Vagina (tissue), 2 donors: ENCODE results near the gene HSPB1. TPM values are rescaled to one million over a fixed set of nuclear protein-coding genes. Genes with fewer than 3 reads are reported as not detected.
A peak's percentile ranks its signal among the peaks of the same experiment; 100 is the strongest.

ENCODE experiments used
- DNase-seq, 2 donors: peaks; one replicate each; pipeline ENCODE4 v3.0.0-alpha.2; 2017; ENCODE audit errors: extremely low spot score in 2 of 2
- H3K27ac ChIP-seq: fragments of 200-600 bp; sonication (generic); one replicate; pipeline ENCODE4 v1.5.1; 2019
- H3K27me3 ChIP-seq: fragments of 200-600 bp; sonication (generic); one replicate; pipeline ENCODE4 v1.5.1; 2019
- H3K36me3 ChIP-seq, 2 donors: fragments of 200-600 bp; sonication (generic); one replicate each; pipeline ENCODE4 v1.5.1; 2017 to 2019
- H3K4me1 ChIP-seq: fragments of 200-600 bp; sonication (generic); one replicate; pipeline ENCODE4 v1.5.1; 2019
- H3K4me3 ChIP-seq, 2 donors: fragments of 200-600 bp; sonication (generic); 1 replicate in 1 of 2; 2 replicates in 1 of 2; pipeline ENCODE4 v1.5.1; 2016 to 2019
- H3K9me3 ChIP-seq: fragments of 200-600 bp; sonication (generic); one replicate; pipeline ENCODE4 v1.5.1; 2019
- CTCF ChIP-seq, 3 experiments: fragments of 450-650 bp in 2 of 3; fragments of 200-600 bp in 1 of 3; sonication (generic) in 1 of 3; IDR thresholded peaks; one replicate each; pipeline ENCODE4 v1.5.1; 2017 to 2019; ENCODE audit warnings: antibody characterized with exemption in 3 of 3, mild to moderate bottlenecking in 2 of 3, moderate library complexity in 2 of 3
- POLR2A ChIP-seq, 2 donors: fragments of 450-650 bp; IDR thresholded peaks; one replicate each; pipeline ENCODE4 v1.6.1; 2017; ENCODE audit warnings: antibody characterized with exemption in 2 of 2, mild to moderate bottlenecking in 2 of 2, moderate library complexity in 2 of 2
- POLR2AphosphoS5 ChIP-seq, 2 donors: sonication (generic); formaldehyde crosslinking; IDR thresholded peaks; one replicate each; pipeline ENCODE4 v1.9.0; 2017; ENCODE audit warnings: antibody characterized with exemption in 2 of 2, mild to moderate bottlenecking in 2 of 2, low read depth in 1 of 2; ENCODE audit not compliant: insufficient read depth in 1 of 2
- intact Hi-C: fragments of 100-400 bp; cut with DNase I; formaldehyde crosslinking; loops from one replicate; pipeline ENCODE4 v1.15.1; 2023
- total RNA-seq: library from RNA; depleted of rRNA; stranded (reverse); fragments of >200 nt; gene quantifications from one replicate; pipeline ENCODE4 v1.2.3, GENCODE V29; 2016

Gene HSPB1
- total RNA-seq, 1 donor from 2014 or later = 3,606 TPM

DNA sequence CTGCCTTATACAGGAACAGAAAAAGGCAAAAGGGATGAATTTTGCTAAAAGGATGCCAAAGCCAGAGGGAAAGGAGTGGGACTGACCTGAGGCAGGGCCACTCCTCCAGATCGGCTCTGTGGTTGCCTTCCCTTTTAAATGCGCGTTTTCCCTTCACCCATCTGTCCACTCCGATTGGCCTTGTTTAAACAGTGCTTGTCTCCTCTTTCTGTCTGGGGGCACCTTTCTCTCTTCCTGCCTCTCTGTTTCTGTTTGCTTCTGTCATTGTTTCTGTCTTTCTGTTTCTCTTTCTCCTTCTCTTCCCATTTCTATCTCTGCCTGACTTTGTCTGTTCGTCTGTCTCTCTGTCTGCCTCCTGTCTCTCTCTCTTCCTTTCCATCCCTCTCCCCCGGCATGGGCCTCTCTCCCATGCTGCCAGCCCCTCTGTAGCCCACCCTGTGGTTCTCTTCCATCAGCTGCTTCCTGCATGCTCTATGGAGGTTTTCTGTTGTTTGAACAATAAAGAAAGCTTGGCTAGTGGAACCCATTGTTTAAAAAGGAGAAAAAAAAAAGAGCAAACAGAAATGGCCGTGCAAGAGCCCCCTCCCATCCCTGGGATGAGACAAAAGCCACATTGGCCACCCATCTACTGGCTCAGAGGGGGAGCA, 29.5 kb upstream of the HSPB1 start:
- intact Hi-C loops = no loop called here
- H3K4me1 ChIP-seq = peaks cover 3% of the 10 kb centered on the region

GRCh38 chr7:76273503-76273902, 29.0 kb upstream of the HSPB1 start:
- intact Hi-C loops = no loop called here
- Histone ChIP-seq H3K27me3 (no peaks in the 10 kb centered on the region), H3K27ac (no peak overlapping the region), H3K4me1 (no peaks in the 10 kb centered on the region), H3K36me3 (no peaks in the 10 kb centered on the region), H3K4me3 (no peak overlapping the region), H3K9me3 (no peaks in the 10 kb centered on the region)
- TF ChIP-seq CTCF (IDR thresholded peaks at IDR 0.05) = no peak
- TF ChIP-seq POLR2AphosphoS5 (IDR thresholded peaks at IDR 0.05; ENCODE audit: insufficient read depth in 1 of 2, low read depth in 1 of 2) = no peak
- TF ChIP-seq POLR2A (IDR thresholded peaks at IDR 0.05) = no peak
- no peak for DNase-seq

More for the DNA sequence above, 29.5 kb upstream of the HSPB1 start:
- no peak overlapping the region for H3K4me3 ChIP-seq
- no peak for TF ChIP-seq POLR2AphosphoS5 (IDR thresholded peaks at IDR 0.05; ENCODE audit: insufficient read depth in 1 of 2, low read depth in 1 of 2)
- no peak for TF ChIP-seq POLR2A (IDR thresholded peaks at IDR 0.05)
- no peak for TF ChIP-seq CTCF (IDR thresholded peaks at IDR 0.05)
- H3K9me3 ChIP-seq = no peaks in the 10 kb centered on the region
- H3K27ac ChIP-seq = no peak overlapping the region
- DNase-seq = no peak
- no peaks in the 10 kb centered on the region for H3K36me3 ChIP-seq
- no peaks in the 10 kb centered on the region for H3K27me3 ChIP-seq

- H3K9me3 ChIP-seq = no peaks in the 10 kb centered on the region
- no peak overlapping the region for H3K27ac ChIP-seq
- H3K4me3 ChIP-seq = no peak overlapping the region
- H3K4me1 ChIP-seq = peaks cover 14% of the 10 kb centered on the region
- intact Hi-C loops = no loop called here
- H3K27me3 ChIP-seq = no peaks in the 10 kb centered on the region
- no peaks in the 10 kb centered on the region for H3K36me3 ChIP-seq
- no peak for DNase-seq
- no peak for TF ChIP-seq POLR2AphosphoS5 (IDR thresholded peaks at IDR 0.05; ENCODE audit: insufficient read depth in 1 of 2, low read depth in 1 of 2)
- TF ChIP-seq POLR2A (IDR thresholded peaks at IDR 0.05) = no peak
- no peak for TF ChIP-seq CTCF (IDR thresholded peaks at IDR 0.05)
Measured at GRCh38 chr7:76278540-76278939, 23.9 kb upstream of the HSPB1 start.

GRCh38 chr7:76280408-76280807, 22.1 kb upstream of the HSPB1 start:
- Histone ChIP-seq H3K4me1 (peaks cover 18% of the 10 kb centered on the region), H3K27me3 (no peaks in the 10 kb centered on the region), H3K4me3 (peak overlapping the region in 1 of 2 donors; percentile 33), H3K27ac (peak overlapping the region; percentile 53), H3K9me3 (no peaks in the 10 kb centered on the region), H3K36me3 (no peaks in the 10 kb centered on the region)
- intact Hi-C loops = loop anchor here (10.0 kb wide), 1 partner anchor 96 kb away; no protein-coding TSS in a partner anchor
- TF ChIP-seq POLR2AphosphoS5 (IDR thresholded peaks at IDR 0.05; ENCODE audit: insufficient read depth in 1 of 2, low read depth in 1 of 2) (no peak), CTCF (IDR thresholded peaks at IDR 0.05) (no peak)
- no peak for DNase-seq

DNA sequence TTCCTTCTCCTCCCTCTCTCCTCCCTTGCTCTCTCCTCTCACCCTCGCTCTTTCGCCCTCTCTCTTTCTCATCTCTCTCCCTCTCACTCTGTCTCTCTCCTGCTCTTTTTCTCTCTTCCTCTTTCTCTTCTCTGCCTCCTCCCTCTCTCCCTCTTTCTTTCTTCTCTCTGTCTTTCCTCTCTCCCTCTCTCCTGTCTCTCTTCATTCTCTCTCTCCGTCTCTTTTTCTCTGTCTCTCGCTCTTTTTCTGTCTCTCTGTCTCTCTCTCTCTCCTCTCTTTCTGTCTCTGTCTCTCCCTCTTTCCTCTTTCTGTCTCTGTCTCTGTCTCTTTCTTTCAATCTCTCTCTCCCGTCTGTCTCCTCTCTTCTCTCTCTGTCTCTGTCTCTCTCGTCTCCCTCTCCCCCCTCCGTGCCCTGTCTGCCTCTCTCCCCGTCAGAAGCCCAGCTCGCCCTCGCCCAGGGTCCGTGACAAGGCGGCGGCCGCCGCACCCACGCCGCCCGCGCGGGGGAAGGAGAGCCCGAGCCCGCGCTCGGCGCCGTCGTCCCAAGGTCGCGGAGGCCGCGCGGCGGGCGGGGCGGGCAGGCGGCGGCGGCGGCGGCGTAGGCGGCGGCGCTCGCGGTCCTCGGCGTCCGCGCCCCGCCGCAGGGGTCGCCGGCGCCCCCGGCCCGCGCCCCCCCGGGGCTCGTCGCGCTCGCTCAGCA, 21.3 kb upstream of the HSPB1 start:
- Histone ChIP-seq H3K4me3 (peak overlapping the region; percentile 52 to 58), H3K9me3 (no peaks in the 10 kb centered on the region), H3K27me3 (no peaks in the 10 kb centered on the region), H3K36me3 (no peaks in the 10 kb centered on the region), H3K27ac (peak overlapping the region; percentile 76), H3K4me1 (peaks cover 18% of the 10 kb centered on the region)
- no peak for DNase-seq
- TF ChIP-seq POLR2AphosphoS5 (IDR thresholded peaks at IDR 0.05; ENCODE audit: insufficient read depth in 1 of 2, low read depth in 1 of 2) = no peak
- TF ChIP-seq POLR2A (IDR thresholded peaks at IDR 0.05) = no peak
- TF ChIP-seq CTCF (IDR thresholded peaks at IDR 0.05) = no peak
- intact Hi-C loops = loop anchor here (10.0 kb wide), 1 partner anchor 96 kb away; no protein-coding TSS in a partner anchor
